GM12875 (cell line): ENCODE data around the gene CYP17A1.
"Not testable (repeated sequence)": the region's sequence is repeated elsewhere in the genome, so short reads cannot be mapped to it uniquely, and the experiment has no call there.

Source experiments
- H3K4me3 ChIP-seq: one replicate; pipeline ENCODE4 v1.5.1; 2011; ENCODE audit warnings: low read depth, low read length, control low read depth
- CTCF ChIP-seq: IDR thresholded peaks from 2 replicates; pipeline ENCODE4 v1.5.1; 2011; ENCODE audit warnings: low read depth, mild to moderate bottlenecking, control low read depth, inconsistent platforms, low read length, moderate library complexity, borderline replicate concordance; ENCODE audit not compliant: insufficient read depth

CYP17A1 gene

GRCh38 chr10:102869258-102870198, 32.3 kb upstream of the CYP17A1 start, which contains the start of gene AS3MT:
TSS of gene AS3MT (plus strand) at chr10:102869470. CDS start at chr10:102869593, 123 bp downstream.
- TF ChIP-seq CTCF, result no peak
- H3K4me3 ChIP-seq, result peak within 1 kb of the TSS; percentile 52

GRCh38 chr10:102868911-102869257, 31.7 kb upstream of the CYP17A1 start:
- TF ChIP-seq CTCF, result no peak
- peak overlapping the region; percentile 52 for H3K4me3 ChIP-seq

GRCh38 chr10:102865620-102866019, 28.4 kb upstream of the CYP17A1 start:
- TF ChIP-seq CTCF, result no peak
- H3K4me3 ChIP-seq, result no peak overlapping the region

GRCh38 chr10:102863660-102864059, 26.4 kb upstream of the CYP17A1 start:
- TF ChIP-seq CTCF, result no peak
- H3K4me3 ChIP-seq, result no peak overlapping the region

GRCh38 chr10:102859911-102860310, 22.7 kb upstream of the CYP17A1 start:
- H3K4me3 ChIP-seq, result no peak overlapping the region
- no peak for TF ChIP-seq CTCF

GRCh38 chr10:102856758-102857424, 19.7 kb upstream of the CYP17A1 start:
- no peak overlapping the region for H3K4me3 ChIP-seq
- TF ChIP-seq CTCF, result no peak

GRCh38 chr10:102855731-102856436, 18.7 kb upstream of the CYP17A1 start:
- H3K4me3 ChIP-seq, result not testable (repeated sequence)

- not testable (repeated sequence) for H3K4me3 ChIP-seq
Observed at GRCh38 chr10:102853237-102853636, 16.0 kb upstream of the CYP17A1 start.
